ENCODE data around the gene PMAIP1. TPM values are rescaled to one million over a fixed set of nuclear protein-coding genes. Genes with fewer than 3 reads are reported as not detected.

Gene PMAIP1
- total and polyA plus RNA-seq, 11 donors: 0.15 to 1.8 (median 0.37) TPM; not detected in 2

DNA sequence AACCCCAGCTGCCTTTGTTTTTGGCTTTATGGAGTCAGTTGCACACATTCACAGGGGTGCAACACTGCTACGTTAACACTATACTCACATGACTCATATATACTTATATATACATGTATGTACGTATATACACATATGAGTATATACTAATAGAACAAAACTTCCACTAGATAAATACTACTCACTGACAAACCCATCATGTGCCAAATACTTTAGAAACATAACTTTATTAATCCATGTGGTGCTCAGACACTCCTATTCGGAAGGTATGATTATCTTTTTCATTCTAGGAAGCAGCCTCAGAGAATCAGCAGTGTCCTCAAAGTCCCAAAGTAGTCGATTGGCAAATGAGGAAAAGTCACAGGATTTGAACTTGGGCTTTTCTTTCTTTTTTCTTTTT is 7.9 kb downstream of the PMAIP1 start:
- intact Hi-C loops (cut with DNase I): no loop called here
- H3K9me3 ChIP-seq: peaks cover 0 to under 1% (median 0%) of the 10 kb centered on the region in 12 donors
- no peaks in the 10 kb centered on the region for H3K36me3 ChIP-seq
- H3K4me3 ChIP-seq: no peak overlapping the region
- ATAC-seq: no peak
- WGBS, 4 donors: 86 to 92% (median 90%) methylated on average over 4 of the region's 4 CpGs
- H3K4me1 ChIP-seq: peaks cover 0 to 52% (median 0%) of the 10 kb centered on the region in 12 donors
- DNase-seq: no peak
- no peak for TF ChIP-seq POLR2A (IDR thresholded peaks at IDR 0.05)
- TF ChIP-seq, protein P1, sequence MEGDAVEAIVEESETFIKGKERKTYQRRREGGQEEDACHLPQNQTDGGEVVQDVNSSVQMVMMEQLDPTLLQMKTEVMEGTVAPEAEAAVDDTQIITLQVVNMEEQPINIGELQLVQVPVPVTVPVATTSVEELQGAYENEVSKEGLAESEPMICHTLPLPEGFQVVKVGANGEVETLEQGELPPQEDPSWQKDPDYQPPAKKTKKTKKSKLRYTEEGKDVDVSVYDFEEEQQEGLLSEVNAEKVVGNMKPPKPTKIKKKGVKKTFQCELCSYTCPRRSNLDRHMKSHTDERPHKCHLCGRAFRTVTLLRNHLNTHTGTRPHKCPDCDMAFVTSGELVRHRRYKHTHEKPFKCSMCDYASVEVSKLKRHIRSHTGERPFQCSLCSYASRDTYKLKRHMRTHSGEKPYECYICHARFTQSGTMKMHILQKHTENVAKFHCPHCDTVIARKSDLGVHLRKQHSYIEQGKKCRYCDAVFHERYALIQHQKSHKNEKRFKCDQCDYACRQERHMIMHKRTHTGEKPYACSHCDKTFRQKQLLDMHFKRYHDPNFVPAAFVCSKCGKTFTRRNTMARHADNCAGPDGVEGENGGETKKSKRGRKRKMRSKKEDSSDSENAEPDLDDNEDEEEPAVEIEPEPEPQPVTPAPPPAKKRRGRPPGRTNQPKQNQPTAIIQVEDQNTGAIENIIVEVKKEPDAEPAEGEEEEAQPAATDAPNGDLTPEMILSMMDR (IDR thresholded peaks at IDR 0.05): no peak
- no peak overlapping the region for H3K27ac ChIP-seq
- H3K27me3 ChIP-seq: peaks cover 0 to 58% (median 12%) of the 10 kb centered on the region in 9 donors

DNA sequence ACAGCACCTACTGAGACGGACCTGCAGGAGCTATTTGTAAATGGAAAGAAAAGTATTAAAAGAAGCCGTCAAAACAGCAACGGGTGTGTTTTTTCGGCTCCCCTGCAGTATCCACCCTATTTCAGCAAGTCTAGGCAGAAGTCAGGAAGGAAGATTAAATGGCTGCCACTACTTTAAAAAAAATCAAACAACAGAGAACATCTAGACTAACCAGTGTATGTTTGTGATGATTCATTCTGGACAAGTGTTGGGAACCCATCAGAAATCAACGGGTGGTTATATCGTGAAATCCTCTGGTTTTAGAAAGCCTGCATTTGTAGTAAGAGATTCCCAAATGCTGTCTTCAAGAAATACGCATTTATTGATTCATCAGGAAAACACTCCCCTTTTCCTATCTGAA is 9.0 kb downstream of the PMAIP1 start:
- Histone ChIP-seq H3K9me3 (peaks cover 0 to 7% (median 0%) of the 10 kb centered on the region in 12 donors), H3K4me3 (no peak overlapping the region), H3K27me3 (peaks cover 0 to 48% (median 12%) of the 10 kb centered on the region in 9 donors), H3K4me1 (peaks cover 0 to 49% (median 0%) of the 10 kb centered on the region in 12 donors), H3K27ac (no peak overlapping the region), H3K36me3 (no peaks in the 10 kb centered on the region)
- TF ChIP-seq POLR2A (IDR thresholded peaks at IDR 0.05): no peak
- TF ChIP-seq, protein P1 (IDR thresholded peaks at IDR 0.05): no peak
- DNase-seq (no peak), ATAC-seq (no peak)
- intact Hi-C loops (cut with DNase I): no loop called here
- WGBS, 4 donors: 40 to 44% (median 42%) methylated on average over 7 of the region's 7 CpGs

DNA sequence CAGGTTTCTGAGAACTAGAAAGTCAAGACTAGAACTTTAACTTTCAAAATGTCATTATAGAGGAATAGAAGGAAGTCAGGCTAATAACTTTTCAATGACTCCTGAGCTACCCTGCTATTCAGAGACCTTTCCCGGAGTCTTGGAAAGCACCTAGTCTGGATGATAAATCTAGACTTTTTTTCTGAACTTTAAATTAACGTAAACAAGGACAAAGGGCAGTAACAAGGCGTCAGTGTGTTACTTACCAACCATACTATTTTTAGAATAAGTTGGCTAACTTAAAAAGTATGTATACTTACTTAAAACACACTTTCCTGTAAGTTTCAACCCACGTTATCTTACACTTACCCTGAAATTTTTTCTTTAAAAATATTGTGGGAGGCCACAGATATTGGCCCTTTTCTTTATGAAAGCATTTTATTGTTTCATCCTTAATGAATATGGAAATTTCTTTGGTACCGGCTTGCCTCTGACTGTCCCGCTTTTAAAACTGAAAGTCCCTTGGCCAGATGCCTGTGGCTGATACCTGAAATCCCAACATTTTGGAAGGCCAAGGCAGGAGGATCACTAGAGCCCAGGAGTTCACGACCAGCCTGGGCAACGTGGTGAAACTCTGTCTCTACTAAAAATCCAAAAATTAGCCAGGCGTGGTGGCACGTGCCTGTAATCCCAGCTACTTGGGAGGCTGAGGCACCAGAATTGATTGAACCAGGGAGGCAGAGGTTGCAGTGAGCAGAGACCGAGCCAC is 9.7 kb downstream of the PMAIP1 start:
- Histone ChIP-seq H3K4me1 (peaks cover 0 to 42% (median 0%) of the 10 kb centered on the region in 12 donors), H3K27me3 (peaks cover 0 to 41% (median 12%) of the 10 kb centered on the region in 9 donors), H3K9me3 (peaks cover 0 to 7% (median 0%) of the 10 kb centered on the region in 12 donors), H3K27ac (no peak overlapping the region), H3K36me3 (no peaks in the 10 kb centered on the region), H3K4me3 (no peak overlapping the region)
- intact Hi-C loops (cut with DNase I): no loop called here
- TF ChIP-seq, protein P1 (IDR thresholded peaks at IDR 0.05): no peak
- TF ChIP-seq POLR2A (IDR thresholded peaks at IDR 0.05): no peak
- ATAC-seq (no peak), DNase-seq (no peak)
- 64 to 70% (median 67%) methylated on average over 11 of the region's 11 CpGs for WGBS, 4 donors

DNA sequence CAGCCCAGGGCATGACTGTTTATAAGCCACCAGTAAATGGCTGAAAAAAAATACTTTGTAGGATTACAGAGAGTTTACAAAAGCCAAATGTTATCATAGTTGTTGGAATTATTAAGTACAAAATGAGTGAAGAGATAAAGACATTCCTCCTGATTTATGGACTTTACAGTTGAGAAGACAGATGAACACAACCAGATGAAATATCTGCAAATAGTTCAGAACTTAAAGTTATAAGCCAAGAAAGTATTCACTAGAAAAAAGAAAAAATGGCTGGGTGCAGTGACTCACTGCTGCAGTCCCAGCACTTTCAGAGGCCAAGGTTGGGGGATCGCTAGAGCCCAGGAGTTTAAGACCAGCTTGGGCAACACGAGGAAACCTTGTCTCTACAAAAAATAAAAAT is 11.2 kb downstream of the PMAIP1 start:
- Histone ChIP-seq H3K27me3 (peaks cover 0 to 28% (median 12%) of the 10 kb centered on the region in 9 donors), H3K9me3 (peaks cover 0 to 7% (median 0%) of the 10 kb centered on the region in 12 donors), H3K36me3 (no peaks in the 10 kb centered on the region), H3K4me3 (no peak overlapping the region), H3K4me1 (peaks cover 0 to 28% (median 0%) of the 10 kb centered on the region in 12 donors), H3K27ac (no peak overlapping the region)
- intact Hi-C loops (cut with DNase I): no loop called here
- 56 to 83% (median 81%) methylated on average over 2 of the region's 2 CpGs for WGBS, 4 donors
- no peak for TF ChIP-seq POLR2A (IDR thresholded peaks at IDR 0.05)
- TF ChIP-seq, protein P1 (IDR thresholded peaks at IDR 0.05): no peak
- DNase-seq (no peak), ATAC-seq (no peak)

All from heart left ventricle (tissue), 16 donors.